Measurements from ENCODE around the gene LYRM1.
"Not testable (repeated sequence)": the region's sequence is repeated elsewhere in the genome, so short reads cannot be mapped to it uniquely, and the experiment has no call there.

Gene LYRM1

GRCh38 chr16:20900299-20901067 lies at the start of gene LYRM1, which contains the start of gene DCUN1D3:
Gene LYRM1, plus strand, starts transcription at chr16:20900771. Its CDS starts 14,785 bp downstream, at chr16:20915556.
Gene DCUN1D3, minus strand, starts transcription at chr16:20900358. Its CDS starts 37,820 bp downstream, at chr16:20862538.
- no peaks in the 10 kb centered on the region for H3K27me3 ChIP-seq (ENCODE audit: control insufficient read depth, insufficient read depth, low read length)
- peak within 1 kb of the TSS; percentile 97 for H3K4me3 ChIP-seq (ENCODE audit: low read depth, low read length)
- H3K9ac ChIP-seq (ENCODE audit: low read length) = peak within 1 kb of the TSS; percentile 100
- H3K27ac ChIP-seq (ENCODE audit: low read depth, low read length) = peak within 1 kb of the TSS; percentile 100
- no peaks in the 10 kb centered on the region for H3K9me3 ChIP-seq (ENCODE audit: control insufficient read depth, insufficient read depth, low read depth, low read length)
- H3K4me1 ChIP-seq (ENCODE audit: control insufficient read depth, insufficient read depth, low read length) = peaks cover 14% of the 10 kb centered on the region; the same call in 1 of the 2 replicates
- peaks cover 14% of the 10 kb centered on the region for H3K36me3 ChIP-seq (ENCODE audit: control insufficient read depth, insufficient read depth, low read length)

DNA sequence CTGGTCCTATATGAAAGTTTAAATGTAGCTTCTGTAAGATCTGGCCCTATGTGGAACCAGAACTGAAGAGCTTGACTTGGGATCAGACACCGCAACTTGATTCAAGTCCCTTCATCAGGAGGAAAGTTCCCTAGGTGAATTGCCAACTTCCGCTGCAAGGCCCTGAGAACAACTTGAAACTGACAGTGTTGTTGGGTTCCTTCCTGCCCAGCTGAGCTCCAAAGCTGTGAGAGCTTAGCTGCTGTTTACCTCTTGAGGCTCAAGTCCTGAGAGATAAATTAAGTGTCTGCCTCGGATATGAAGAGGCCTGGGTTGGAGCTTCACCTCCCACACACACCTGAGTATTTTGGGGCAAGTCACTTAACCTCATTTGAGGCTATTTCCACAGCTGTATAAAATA lies 49.6 kb upstream of the LYRM1 start:
- H3K4me3 ChIP-seq (ENCODE audit: low read depth, low read length) = no peak overlapping the region
- H3K27me3 ChIP-seq (ENCODE audit: control insufficient read depth, insufficient read depth, low read length) = no peaks in the 10 kb centered on the region
- no peaks in the 10 kb centered on the region for H3K9me3 ChIP-seq (ENCODE audit: control insufficient read depth, insufficient read depth, low read depth, low read length)
- no peak overlapping the region for H3K9ac ChIP-seq (ENCODE audit: low read length)
- H3K27ac ChIP-seq (ENCODE audit: low read depth, low read length) = no peak overlapping the region
- no peaks in the 10 kb centered on the region for H3K4me1 ChIP-seq (ENCODE audit: control insufficient read depth, insufficient read depth, low read length)
- peaks cover 13% of the 10 kb centered on the region for H3K36me3 ChIP-seq (ENCODE audit: control insufficient read depth, insufficient read depth, low read length)

- Histone ChIP-seq H3K36me3 (ENCODE audit: control insufficient read depth, insufficient read depth, low read length) (peaks cover 8% of the 10 kb centered on the region), H3K4me1 (ENCODE audit: control insufficient read depth, insufficient read depth, low read length) (no peaks in the 10 kb centered on the region), H3K27me3 (ENCODE audit: control insufficient read depth, insufficient read depth, low read length) (no peaks in the 10 kb centered on the region), H3K27ac (ENCODE audit: low read depth, low read length) (no peak overlapping the region), H3K9me3 (ENCODE audit: control insufficient read depth, insufficient read depth, low read depth, low read length) (no peaks in the 10 kb centered on the region), H3K9ac (ENCODE audit: low read length) (no peak overlapping the region), H3K4me3 (ENCODE audit: low read depth, low read length) (no peak overlapping the region)
Measured at GRCh38 chr16:20851601-20852000, 49.0 kb upstream of the LYRM1 start.

- Histone ChIP-seq H3K9ac (ENCODE audit: low read length) (peak overlapping the region; percentile 22), H3K27me3 (ENCODE audit: control insufficient read depth, insufficient read depth, low read length) (no peaks in the 10 kb centered on the region), H3K36me3 (ENCODE audit: control insufficient read depth, insufficient read depth, low read length) (peaks cover 6% of the 10 kb centered on the region; the same call in 1 of the 2 replicates), H3K27ac (ENCODE audit: low read depth, low read length) (no peak overlapping the region), H3K4me1 (ENCODE audit: control insufficient read depth, insufficient read depth, low read length) (peaks cover 6% of the 10 kb centered on the region; the same call in 1 of the 2 replicates), H3K9me3 (ENCODE audit: control insufficient read depth, insufficient read depth, low read depth, low read length) (no peaks in the 10 kb centered on the region), H3K4me3 (ENCODE audit: low read depth, low read length) (no peak overlapping the region)
Measured at GRCh38 chr16:20853143-20853542, 47.4 kb upstream of the LYRM1 start.

- no peak overlapping the region for H3K9ac ChIP-seq (ENCODE audit: low read length)
- no peak overlapping the region for H3K27ac ChIP-seq (ENCODE audit: low read depth, low read length)
- no peaks in the 10 kb centered on the region for H3K27me3 ChIP-seq (ENCODE audit: control insufficient read depth, insufficient read depth, low read length)
- no peak overlapping the region for H3K4me3 ChIP-seq (ENCODE audit: low read depth, low read length)
- peaks cover 6% of the 10 kb centered on the region; the same call in 1 of the 2 replicates for H3K4me1 ChIP-seq (ENCODE audit: control insufficient read depth, insufficient read depth, low read length)
- peaks cover 6% of the 10 kb centered on the region; the same call in 1 of the 2 replicates for H3K36me3 ChIP-seq (ENCODE audit: control insufficient read depth, insufficient read depth, low read length)
- H3K9me3 ChIP-seq (ENCODE audit: control insufficient read depth, insufficient read depth, low read depth, low read length) = no peaks in the 10 kb centered on the region
Measured at GRCh38 chr16:20853981-20854620, 46.5 kb upstream of the LYRM1 start.

GRCh38 chr16:20854963-20855362 lies 45.6 kb upstream of the LYRM1 start:
- Histone ChIP-seq H3K36me3 (ENCODE audit: control insufficient read depth, insufficient read depth, low read length) (peaks cover 9% of the 10 kb centered on the region), H3K27me3 (ENCODE audit: control insufficient read depth, insufficient read depth, low read length) (no peaks in the 10 kb centered on the region), H3K9me3 (ENCODE audit: control insufficient read depth, insufficient read depth, low read depth, low read length) (no peaks in the 10 kb centered on the region), H3K27ac (ENCODE audit: low read depth, low read length) (no peak overlapping the region), H3K9ac (ENCODE audit: low read length) (no peak overlapping the region), H3K4me3 (ENCODE audit: low read depth, low read length) (no peak overlapping the region), H3K4me1 (ENCODE audit: control insufficient read depth, insufficient read depth, low read length) (peaks cover 11% of the 10 kb centered on the region)

DNA sequence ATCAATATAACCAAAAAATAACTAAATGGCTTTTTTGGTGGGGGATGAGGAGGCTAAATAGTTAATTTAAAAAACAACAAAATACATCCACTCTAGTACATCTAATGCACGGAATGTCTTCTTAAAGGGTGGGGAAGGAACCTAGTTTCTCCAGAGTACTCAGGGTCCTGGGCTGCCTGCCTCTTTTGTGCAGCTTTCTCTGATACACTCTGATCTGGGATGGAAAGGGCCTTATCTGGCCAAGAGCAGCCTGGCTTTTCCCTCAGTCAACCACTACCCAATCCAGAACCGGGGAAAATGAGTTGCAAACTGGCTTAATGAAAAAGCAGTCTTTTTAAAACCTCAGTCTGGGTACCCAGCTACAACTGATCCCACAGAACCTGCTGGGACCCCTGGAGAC lies 43.3 kb upstream of the LYRM1 start:
- no peak overlapping the region for H3K4me3 ChIP-seq (ENCODE audit: low read depth, low read length)
- peaks cover 21% of the 10 kb centered on the region for H3K4me1 ChIP-seq (ENCODE audit: control insufficient read depth, insufficient read depth, low read length)
- no peak overlapping the region for H3K27ac ChIP-seq (ENCODE audit: low read depth, low read length)
- no peaks in the 10 kb centered on the region for H3K27me3 ChIP-seq (ENCODE audit: control insufficient read depth, insufficient read depth, low read length)
- H3K9ac ChIP-seq (ENCODE audit: low read length) = no peak overlapping the region
- H3K9me3 ChIP-seq (ENCODE audit: control insufficient read depth, insufficient read depth, low read depth, low read length) = no peaks in the 10 kb centered on the region
- peaks cover 27% of the 10 kb centered on the region for H3K36me3 ChIP-seq (ENCODE audit: control insufficient read depth, insufficient read depth, low read length)

DNA sequence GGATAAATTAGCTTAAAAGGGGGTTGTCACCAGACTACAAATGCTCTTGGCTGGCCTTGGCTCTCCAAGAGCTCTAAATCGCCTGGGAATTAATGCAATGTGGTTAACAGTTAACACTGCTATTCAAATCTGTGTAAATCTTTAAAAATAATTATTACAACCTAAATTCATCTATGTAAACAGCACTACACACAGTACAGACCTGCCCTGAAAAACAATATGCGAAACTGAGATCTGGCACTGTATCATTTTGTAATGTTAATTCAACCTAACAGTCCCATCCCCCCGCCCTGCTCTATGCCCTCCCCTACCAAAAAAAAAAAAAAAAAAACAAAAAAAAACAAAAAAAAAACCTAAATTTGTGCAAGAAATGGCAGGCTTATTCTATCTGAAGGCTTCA lies 41.3 kb upstream of the LYRM1 start:
- Histone ChIP-seq H3K27ac (ENCODE audit: low read depth, low read length) (no peak overlapping the region; the same call in 1 of the 2 replicates), H3K9ac (ENCODE audit: low read length) (no peak overlapping the region), H3K27me3 (ENCODE audit: control insufficient read depth, insufficient read depth, low read length) (no peaks in the 10 kb centered on the region), H3K9me3 (ENCODE audit: control insufficient read depth, insufficient read depth, low read depth, low read length) (no peaks in the 10 kb centered on the region), H3K36me3 (ENCODE audit: control insufficient read depth, insufficient read depth, low read length) (peaks cover 27% of the 10 kb centered on the region), H3K4me1 (ENCODE audit: control insufficient read depth, insufficient read depth, low read length) (peaks cover 21% of the 10 kb centered on the region), H3K4me3 (ENCODE audit: low read depth, low read length) (no peak overlapping the region)

DNA sequence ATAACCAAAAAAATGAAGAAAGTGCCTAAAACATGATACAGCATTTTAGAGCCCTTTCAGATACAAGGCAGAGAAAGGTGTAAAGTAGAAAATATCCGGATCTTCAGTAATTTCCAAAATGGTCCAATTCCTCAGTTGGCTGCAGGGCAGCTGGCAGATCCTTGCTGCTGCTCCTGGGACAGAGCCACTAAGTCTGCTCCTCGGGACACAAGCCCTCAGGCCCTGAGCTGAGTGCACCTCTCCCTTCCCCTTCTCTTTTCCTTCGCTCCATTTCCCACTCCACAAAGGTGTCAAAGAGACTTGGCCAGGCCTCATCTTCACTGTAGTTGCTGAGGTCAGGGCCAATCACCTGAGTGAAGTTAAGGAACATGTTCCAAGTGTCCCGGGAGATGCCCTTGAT lies 40.9 kb upstream of the LYRM1 start:
- no peak overlapping the region for H3K4me3 ChIP-seq (ENCODE audit: low read depth, low read length)
- H3K27ac ChIP-seq (ENCODE audit: low read depth, low read length) = no peak overlapping the region; the same call in 1 of the 2 replicates
- H3K27me3 ChIP-seq (ENCODE audit: control insufficient read depth, insufficient read depth, low read length) = no peaks in the 10 kb centered on the region
- peak overlapping the region; percentile 7 for H3K9ac ChIP-seq (ENCODE audit: low read length)
- peaks cover 27% of the 10 kb centered on the region for H3K36me3 ChIP-seq (ENCODE audit: control insufficient read depth, insufficient read depth, low read length)
- no peaks in the 10 kb centered on the region for H3K9me3 ChIP-seq (ENCODE audit: control insufficient read depth, insufficient read depth, low read depth, low read length)
- peaks cover 21% of the 10 kb centered on the region for H3K4me1 ChIP-seq (ENCODE audit: control insufficient read depth, insufficient read depth, low read length)

DNA sequence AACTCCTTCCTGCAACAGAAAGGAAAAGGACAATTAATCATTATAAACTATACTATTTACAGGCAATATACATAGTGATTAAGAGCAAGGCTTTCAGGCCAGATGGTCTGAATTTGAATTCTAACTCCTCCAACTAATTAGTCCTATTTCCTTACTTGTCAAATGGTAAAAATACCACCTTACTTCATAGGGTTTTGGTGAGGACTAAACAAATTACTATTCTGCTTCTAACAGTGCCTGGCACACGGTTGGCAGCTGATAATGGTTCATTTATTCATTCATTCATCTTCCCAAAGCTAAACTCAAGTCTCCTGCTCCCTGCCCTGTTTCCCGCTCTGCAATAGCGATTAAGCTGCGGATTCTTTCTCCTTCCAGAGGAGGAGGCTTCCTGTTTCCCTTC lies 40.2 kb upstream of the LYRM1 start:
- H3K27ac ChIP-seq (ENCODE audit: low read depth, low read length) = no peak overlapping the region
- peaks cover 21% of the 10 kb centered on the region for H3K4me1 ChIP-seq (ENCODE audit: control insufficient read depth, insufficient read depth, low read length)
- no peaks in the 10 kb centered on the region for H3K9me3 ChIP-seq (ENCODE audit: control insufficient read depth, insufficient read depth, low read depth, low read length)
- H3K9ac ChIP-seq (ENCODE audit: low read length) = no peak overlapping the region
- H3K4me3 ChIP-seq (ENCODE audit: low read depth, low read length) = no peak overlapping the region
- peaks cover 27% of the 10 kb centered on the region for H3K36me3 ChIP-seq (ENCODE audit: control insufficient read depth, insufficient read depth, low read length)
- no peaks in the 10 kb centered on the region for H3K27me3 ChIP-seq (ENCODE audit: control insufficient read depth, insufficient read depth, low read length)

- H3K27me3 ChIP-seq (ENCODE audit: control insufficient read depth, insufficient read depth, low read length); H3K4me3 ChIP-seq (ENCODE audit: low read depth, low read length); H3K27ac ChIP-seq (ENCODE audit: low read depth, low read length); H3K9ac ChIP-seq (ENCODE audit: low read length); H3K9me3 ChIP-seq (ENCODE audit: control insufficient read depth, insufficient read depth, low read depth, low read length): not testable (repeated sequence)
- peaks cover 26% of the 10 kb centered on the region for H3K4me1 ChIP-seq (ENCODE audit: control insufficient read depth, insufficient read depth, low read length)
- H3K36me3 ChIP-seq (ENCODE audit: control insufficient read depth, insufficient read depth, low read length) = peaks cover 21% of the 10 kb centered on the region
Measured at GRCh38 chr16:20860995-20861394, 39.6 kb upstream of the LYRM1 start.
